Chondrocyte (in vitro differentiated cells): ENCODE measurements around the gene LSP1. TPM values are rescaled to one million over a fixed set of nuclear protein-coding genes. Genes with fewer than 3 reads are reported as not detected.

Experiments used
- DNase-seq: peaks from one replicate; pipeline ENCODE4 v3.0.0; 2021; ENCODE audit warnings: mixed read lengths, low spot score
- H3K27ac Mint-ChIP-seq: one replicate; pipeline ENCODE4 v1.8.0; 2021; ENCODE audit warnings: mild to moderate bottlenecking, moderate library complexity, mixed read lengths; ENCODE audit not compliant: unreplicated experiment
- H3K27me3 Mint-ChIP-seq: 2 replicates; pipeline ENCODE4 v1.8.0; 2021; ENCODE audit warnings: low read depth, mixed read lengths
- H3K36me3 Mint-ChIP-seq: 2 replicates; pipeline ENCODE4 v1.8.0; 2021; ENCODE audit warnings: low read depth, mixed read lengths
- H3K4me1 Mint-ChIP-seq: 2 replicates; pipeline ENCODE4 v1.8.0; 2021; ENCODE audit warnings: low read depth, mild to moderate bottlenecking, mixed read lengths
- H3K4me3 Mint-ChIP-seq: one replicate; pipeline ENCODE4 v1.8.0; 2021; ENCODE audit warnings: mild to moderate bottlenecking, moderate library complexity, mixed read lengths; ENCODE audit not compliant: unreplicated experiment
- H3K9me3 Mint-ChIP-seq: 2 replicates; pipeline ENCODE4 v1.8.0; 2021; ENCODE audit warnings: low read depth, mixed read lengths
- total RNA-seq: library from RNA; stranded (reverse); gene quantifications from 3 replicates; pipeline ENCODE4 v1.2.1, GENCODE V29; 2021
- TF ChIP-seq, protein P1 (sequence below): fragments of 200-600 bp; sonication (generic); IDR thresholded peaks from 2 replicates; pipeline ENCODE4 v1.5.0; 2021; ENCODE audit warnings: antibody characterized with exemption, mild to moderate bottlenecking, moderate library complexity

Gene LSP1
- total RNA-seq, 1 donor from 2014 or later = 7.4 TPM

DNA sequence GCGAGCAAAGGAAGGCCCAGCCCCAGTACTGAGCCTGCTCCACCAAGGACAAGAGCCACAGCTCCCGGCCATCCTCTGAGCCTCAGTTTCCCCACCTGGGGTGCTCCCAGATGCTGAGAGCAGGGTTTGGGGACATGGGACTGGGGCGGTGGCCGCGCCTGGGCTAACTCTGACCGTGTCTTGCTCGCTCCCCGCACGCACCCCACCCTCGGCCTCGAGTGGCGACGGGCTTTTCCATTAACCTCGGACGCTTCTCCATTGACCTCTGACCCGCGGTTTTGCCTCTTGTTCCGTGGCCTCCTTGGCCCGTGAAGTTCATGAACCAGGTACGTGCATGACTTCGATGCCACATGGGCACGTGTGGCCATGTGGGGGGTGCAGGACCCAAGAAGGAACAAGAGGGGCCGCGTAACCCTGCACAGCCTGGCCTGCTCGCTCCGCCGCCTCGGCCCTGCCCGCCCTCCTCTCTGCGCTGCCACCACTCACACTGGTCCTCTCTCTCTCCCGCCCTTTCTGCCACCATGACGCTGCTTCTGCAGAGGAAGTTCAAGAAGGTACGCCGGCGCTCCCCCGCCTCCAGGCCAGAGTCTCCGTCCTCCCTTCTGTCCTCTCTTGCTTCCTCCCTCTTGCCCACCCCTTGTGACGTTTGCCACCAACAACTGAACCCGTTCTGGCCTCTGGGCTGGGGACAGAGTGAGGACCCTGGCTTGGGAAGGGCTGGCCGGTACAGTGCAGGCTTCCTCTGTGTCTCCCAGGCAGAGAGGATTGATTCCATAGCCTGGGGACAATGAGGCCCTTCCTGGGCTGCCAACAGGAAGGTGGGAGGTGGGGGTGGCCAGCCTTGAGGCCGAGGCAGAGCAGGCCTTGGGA is 73.5 kb downstream of the LSP1 start:
- Mint-ChIP-seq H3K36me3 (no peaks in the 10 kb centered on the region), H3K9me3 (no peaks in the 10 kb centered on the region), H3K27me3 (no peaks in the 10 kb centered on the region), H3K4me3 (no peak overlapping the region), H3K4me1 (peaks cover 4% of the 10 kb centered on the region), H3K27ac (no peak overlapping the region)
- peak; percentile 83 for DNase-seq
- TF ChIP-seq, protein P1, sequence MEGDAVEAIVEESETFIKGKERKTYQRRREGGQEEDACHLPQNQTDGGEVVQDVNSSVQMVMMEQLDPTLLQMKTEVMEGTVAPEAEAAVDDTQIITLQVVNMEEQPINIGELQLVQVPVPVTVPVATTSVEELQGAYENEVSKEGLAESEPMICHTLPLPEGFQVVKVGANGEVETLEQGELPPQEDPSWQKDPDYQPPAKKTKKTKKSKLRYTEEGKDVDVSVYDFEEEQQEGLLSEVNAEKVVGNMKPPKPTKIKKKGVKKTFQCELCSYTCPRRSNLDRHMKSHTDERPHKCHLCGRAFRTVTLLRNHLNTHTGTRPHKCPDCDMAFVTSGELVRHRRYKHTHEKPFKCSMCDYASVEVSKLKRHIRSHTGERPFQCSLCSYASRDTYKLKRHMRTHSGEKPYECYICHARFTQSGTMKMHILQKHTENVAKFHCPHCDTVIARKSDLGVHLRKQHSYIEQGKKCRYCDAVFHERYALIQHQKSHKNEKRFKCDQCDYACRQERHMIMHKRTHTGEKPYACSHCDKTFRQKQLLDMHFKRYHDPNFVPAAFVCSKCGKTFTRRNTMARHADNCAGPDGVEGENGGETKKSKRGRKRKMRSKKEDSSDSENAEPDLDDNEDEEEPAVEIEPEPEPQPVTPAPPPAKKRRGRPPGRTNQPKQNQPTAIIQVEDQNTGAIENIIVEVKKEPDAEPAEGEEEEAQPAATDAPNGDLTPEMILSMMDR = no peak

DNA sequence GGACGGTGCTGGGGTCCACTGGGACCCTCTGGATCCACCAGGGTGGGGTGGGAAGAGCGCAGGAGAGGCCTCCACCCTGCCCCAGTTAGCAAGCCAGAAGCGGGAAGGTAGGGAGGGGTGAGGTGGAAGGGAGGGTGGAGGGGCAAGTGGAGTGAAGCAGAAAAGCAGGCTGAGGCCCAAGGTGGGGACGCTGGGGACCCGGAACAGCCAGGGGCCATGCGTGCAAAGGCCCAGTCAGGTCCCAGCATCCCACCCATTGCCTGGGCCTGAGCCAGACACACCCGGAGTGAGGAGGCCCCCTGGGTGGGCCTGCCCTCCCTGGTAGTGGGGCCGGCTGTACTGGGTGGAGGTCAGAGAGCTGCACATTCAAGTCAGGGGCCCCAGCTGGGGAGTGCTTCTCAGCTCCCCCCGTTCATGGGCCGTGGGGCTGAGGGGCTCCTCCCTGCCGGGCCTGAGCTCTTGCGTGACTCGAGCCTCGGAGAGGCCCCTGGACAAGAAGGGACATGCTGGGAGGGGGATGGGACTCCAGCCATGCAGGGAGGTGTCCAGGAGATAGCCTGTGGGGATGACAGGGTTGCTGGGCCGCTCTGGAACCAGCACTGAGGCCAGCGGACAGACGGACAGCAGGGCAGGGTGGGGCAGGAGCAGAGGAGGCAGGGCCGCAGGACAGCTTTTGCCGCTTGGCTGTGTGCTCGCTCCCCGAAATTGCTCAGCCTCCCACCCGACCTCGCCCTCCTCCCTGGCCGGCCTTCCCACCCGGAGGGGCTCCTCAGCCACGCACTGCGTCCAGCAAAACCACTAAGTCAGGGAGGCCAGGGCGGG is 74.4 kb downstream of the LSP1 start:
- Mint-ChIP-seq H3K4me1 (peaks cover 9% of the 10 kb centered on the region), H3K27me3 (no peaks in the 10 kb centered on the region), H3K4me3 (no peak overlapping the region), H3K9me3 (no peaks in the 10 kb centered on the region), H3K27ac (no peak overlapping the region), H3K36me3 (no peaks in the 10 kb centered on the region)
- DNase-seq = peak; percentile 85
- TF ChIP-seq, protein P1 = no peak

DNA sequence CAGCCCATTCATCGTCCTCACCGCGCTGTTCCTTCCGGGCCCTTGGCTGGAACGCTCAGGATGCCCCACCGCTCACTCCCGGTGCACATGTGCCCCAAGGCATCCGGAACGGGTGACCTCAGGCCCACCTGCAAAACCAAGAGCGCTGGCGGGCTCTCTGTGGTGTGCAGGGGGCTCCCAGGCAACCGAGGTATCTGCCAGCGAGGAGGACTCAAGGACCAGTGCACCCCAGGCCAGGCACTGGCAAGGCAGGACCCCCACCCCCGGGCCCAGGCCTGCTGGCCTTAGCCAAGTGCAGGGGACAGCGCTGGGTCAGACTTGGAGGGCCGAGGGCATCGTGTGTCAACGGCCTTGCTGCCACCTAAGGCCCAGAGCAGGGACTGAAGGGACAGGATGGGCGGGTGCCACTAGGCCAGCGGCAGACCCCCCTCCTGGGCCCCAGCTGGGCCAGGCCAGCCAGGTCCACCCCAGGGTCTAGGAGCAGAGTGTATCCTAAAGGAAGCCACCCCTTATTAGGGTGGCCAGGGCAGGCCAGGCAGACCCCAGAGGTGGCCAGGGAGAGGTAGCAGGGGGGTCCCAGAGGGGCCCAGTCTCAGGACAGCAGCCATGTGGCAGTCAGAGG is 75.1 kb downstream of the LSP1 start:
- Mint-ChIP-seq H3K4me3 (no peak overlapping the region), H3K27me3 (no peaks in the 10 kb centered on the region), H3K36me3 (no peaks in the 10 kb centered on the region), H3K9me3 (no peaks in the 10 kb centered on the region), H3K4me1 (peaks cover 9% of the 10 kb centered on the region), H3K27ac (no peak overlapping the region)
- peak; percentile 83 for DNase-seq
- TF ChIP-seq, protein P1 = no peak

DNA sequence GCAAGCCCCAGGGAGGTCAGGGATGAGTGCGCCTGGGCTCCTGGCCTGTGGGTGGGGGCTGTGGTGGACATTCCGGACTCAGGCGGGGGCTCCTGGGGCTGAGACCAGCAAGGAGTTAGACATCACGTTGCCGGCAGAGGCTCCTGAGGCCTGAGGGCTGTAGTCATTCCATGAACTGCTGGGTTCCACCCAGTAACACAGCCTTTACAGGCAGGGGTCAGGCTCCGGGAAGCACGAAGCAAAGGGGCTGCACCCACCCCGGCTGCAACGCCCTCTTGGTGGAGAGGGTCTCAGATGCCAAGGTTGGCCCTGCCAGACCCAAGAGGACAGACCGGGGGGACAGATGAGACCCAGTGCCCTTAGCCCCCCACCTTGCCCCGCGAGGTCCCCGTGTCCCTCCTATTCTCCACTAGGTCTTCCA is 75.6 kb downstream of the LSP1 start:
- Mint-ChIP-seq H3K27me3 (peaks cover 4% of the 10 kb centered on the region), H3K27ac (no peak overlapping the region), H3K36me3 (no peaks in the 10 kb centered on the region), H3K9me3 (no peaks in the 10 kb centered on the region), H3K4me1 (peaks cover 9% of the 10 kb centered on the region), H3K4me3 (no peak overlapping the region)
- DNase-seq = no peak
- TF ChIP-seq, protein P1 = no peak
